Activated T-cell treated with anti-CD3 and anti-CD28 coated beads, Interleukin-2, amount 50 U/mL, for 72 hours (primary cell): Measurements from ENCODE around the gene SUV39H2. TPM values are rescaled to one million over a fixed set of nuclear protein-coding genes. Genes with fewer than 3 reads are reported as not detected.
A peak's percentile ranks its signal among the peaks of the same experiment; 100 is the strongest.
"Not testable (repeated sequence)": the region's sequence is repeated elsewhere in the genome, so short reads cannot be mapped to it uniquely, and the experiment has no call there.

ENCODE experiments used
- ATAC-seq, 2 donors: fragments of 150-1000 bp; cut with Tn5 transposase; replicated peaks in 1 of 2; 2 replicates each; pipeline ENCODE4 v1.10.0; 2021; ENCODE audit warnings: moderate library complexity in 2 of 2, mild to moderate bottlenecking in 1 of 2
- DNase-seq, 2 donors: peaks; one replicate each; pipeline ENCODE4 v3.0.0; 2021 to 2022; ENCODE audit warnings: mixed read lengths in 1 of 2
- H3K27ac Mint-ChIP-seq: one replicate; pipeline ENCODE4 v1.8.0; 2022; ENCODE audit warnings: mild to moderate bottlenecking, moderate library complexity, mixed read lengths
- H3K27me3 Mint-ChIP-seq: one replicate; pipeline ENCODE4 v1.8.0; 2022; ENCODE audit warnings: low read depth, mixed read lengths
- H3K36me3 Mint-ChIP-seq, 2 donors: one replicate each; pipeline ENCODE4 v1.8.0; 2022; ENCODE audit warnings: mixed read lengths in 2 of 2, mild to moderate bottlenecking in 1 of 2; ENCODE audit not compliant: insufficient read depth in 2 of 2
- H3K4me1 Mint-ChIP-seq: one replicate; pipeline ENCODE4 v1.8.0; 2022; ENCODE audit warnings: low read depth, mixed read lengths
- H3K4me3 Mint-ChIP-seq, 2 donors: one replicate each; pipeline ENCODE4 v1.8.0; 2022; ENCODE audit warnings: mild to moderate bottlenecking in 2 of 2, mixed read lengths in 2 of 2, moderate library complexity in 2 of 2
- H3K9me3 Mint-ChIP-seq, 2 donors: one replicate each; pipeline ENCODE4 v1.8.0; 2022; ENCODE audit warnings: mixed read lengths in 2 of 2
- total RNA-seq, 2 donors: library from RNA; stranded (reverse); gene quantifications; one replicate each; pipeline ENCODE4 v1.2.3, GENCODE V29; 2022

The SUV39H2 gene
- total RNA-seq, 2 donors from 2014 or later, result 16.9 to 18.5 TPM

DNA sequence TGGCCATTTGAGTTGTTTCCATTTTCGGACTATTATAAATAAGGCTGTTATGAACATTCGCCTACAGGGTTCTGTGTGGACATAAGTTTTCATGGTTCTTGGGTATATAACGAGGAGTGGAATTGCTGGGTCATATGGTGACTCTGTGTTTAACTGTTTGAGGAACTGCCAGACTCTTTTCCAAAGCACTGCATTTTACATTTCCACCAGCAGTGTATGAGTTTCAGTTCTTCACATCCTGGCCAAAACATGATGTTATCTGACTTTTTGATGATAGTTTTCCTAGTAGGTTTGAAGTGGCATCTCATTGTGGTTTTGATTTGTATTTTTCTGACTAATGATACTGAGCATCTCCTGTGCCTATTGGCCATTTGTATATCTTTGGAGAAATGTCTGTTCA lies 5.4 kb downstream of the SUV39H2 start:
- Mint-ChIP-seq H3K36me3 (peaks cover 6 to 7% of the 10 kb centered on the region in 2 donors), H3K9me3 (no peaks in the 10 kb centered on the region), H3K4me1 (peaks cover 30% of the 10 kb centered on the region), H3K4me3 (peak overlapping the region in 1 of 2 donors; percentile 21), H3K27me3 (no peaks in the 10 kb centered on the region), H3K27ac (no peak overlapping the region)
- ATAC-seq (peak; percentile 54 to 57), DNase-seq (no peak)

- DNase-seq (no peak), ATAC-seq (no peak)
- no peaks in the 10 kb centered on the region for H3K27me3 Mint-ChIP-seq
- no peaks in the 10 kb centered on the region for H3K36me3 Mint-ChIP-seq
- H3K9me3 Mint-ChIP-seq, result no peaks in the 10 kb centered on the region
- no peak overlapping the region for H3K27ac Mint-ChIP-seq
- H3K4me3 Mint-ChIP-seq, result peak overlapping the region in 1 of 2 donors; percentile 19
- H3K4me1 Mint-ChIP-seq, result no peaks in the 10 kb centered on the region
Observed at GRCh38 chr10:14889318-14889717, 10.7 kb downstream of the SUV39H2 start.

DNA sequence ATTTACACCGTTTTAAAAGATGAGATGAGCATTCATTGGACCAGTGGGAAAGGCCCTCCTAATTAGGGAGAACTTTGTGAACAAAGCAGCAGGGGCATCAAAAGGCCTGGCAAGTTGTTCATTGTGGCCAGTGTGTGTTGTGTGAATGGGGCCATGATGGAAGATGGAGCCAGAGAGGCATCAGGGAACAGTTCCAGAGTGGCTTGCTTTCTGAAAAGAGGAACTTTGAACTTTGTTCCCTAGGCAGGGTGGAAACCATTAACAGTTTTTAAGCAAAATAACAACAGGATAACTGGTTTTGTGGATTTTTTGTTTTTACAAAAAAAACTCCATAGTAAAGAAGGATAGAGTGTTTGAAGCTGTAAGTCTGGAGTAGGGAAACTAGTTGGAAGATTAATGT lies 12.5 kb downstream of the SUV39H2 start:
- Mint-ChIP-seq H3K4me1 (no peaks in the 10 kb centered on the region), H3K36me3 (peaks cover 0 to under 1% of the 10 kb centered on the region in 2 donors), H3K27ac (no peak overlapping the region), H3K27me3 (no peaks in the 10 kb centered on the region), H3K4me3 (no peak overlapping the region), H3K9me3 (no peaks in the 10 kb centered on the region)
- DNase-seq (no peak), ATAC-seq (no peak)

GRCh38 chr10:14904316-14904732 lies 25.7 kb downstream of the SUV39H2 start:
- Mint-ChIP-seq H3K27ac (no peak overlapping the region), H3K9me3 (peaks cover 0 to 4% of the 10 kb centered on the region in 2 donors), H3K4me3 (no peak overlapping the region), H3K36me3 (peaks cover 12 to 21% of the 10 kb centered on the region in 2 donors), H3K27me3 (no peaks in the 10 kb centered on the region), H3K4me1 (peaks cover 10% of the 10 kb centered on the region)
- peak in 1 of 2 donors; percentile 11 for DNase-seq
- peak; percentile 48 to 57 for ATAC-seq

DNA sequence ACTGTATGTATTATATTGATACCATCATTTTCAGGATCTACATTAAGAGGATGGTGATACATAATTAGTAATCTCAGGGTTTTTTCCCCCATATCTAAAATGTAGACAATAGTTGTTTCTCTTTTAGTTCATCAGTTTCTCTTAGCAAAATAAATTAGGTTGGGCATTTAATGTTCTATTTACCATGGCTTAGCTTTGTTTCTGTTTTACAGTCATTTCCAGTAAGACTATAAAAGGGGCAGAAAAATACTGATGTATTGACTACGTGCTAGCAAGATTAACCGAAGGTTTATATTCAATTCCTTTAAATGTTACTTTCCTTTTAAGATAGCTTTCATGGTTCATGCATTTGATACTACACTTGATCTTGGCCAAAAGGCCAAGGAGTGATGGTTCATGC lies 26.2 kb downstream of the SUV39H2 start:
- Mint-ChIP-seq H3K36me3 (peaks cover 12 to 22% of the 10 kb centered on the region in 2 donors), H3K27ac (no peak overlapping the region), H3K4me1 (peaks cover 10% of the 10 kb centered on the region), H3K9me3 (peaks cover 0 to 4% of the 10 kb centered on the region in 2 donors), H3K27me3 (no peaks in the 10 kb centered on the region), H3K4me3 (no peak overlapping the region)
- ATAC-seq, result no peak
- DNase-seq, result no peak

DNA sequence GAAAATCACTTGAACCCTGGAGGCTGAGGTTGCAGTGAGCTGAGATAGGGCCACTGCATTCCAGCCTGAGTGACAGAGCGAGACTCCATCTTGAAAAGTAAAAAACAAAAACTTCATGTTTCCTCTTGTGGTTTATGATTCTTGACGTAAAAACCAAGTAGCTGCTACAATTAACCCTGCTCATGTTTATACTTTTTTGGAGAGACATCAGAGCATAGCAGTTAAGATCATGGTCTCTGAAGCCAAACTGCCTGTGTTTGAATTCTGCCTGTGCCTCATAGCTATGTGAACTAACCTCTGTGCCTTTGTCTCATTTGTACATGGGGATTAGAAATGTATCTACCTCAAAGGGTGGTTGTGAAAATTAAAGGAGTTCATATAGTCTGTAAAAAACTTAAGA lies 27.2 kb downstream of the SUV39H2 start:
- Mint-ChIP-seq H3K4me1 (peaks cover 17% of the 10 kb centered on the region), H3K9me3 (peaks cover 0 to 4% of the 10 kb centered on the region in 2 donors), H3K4me3 (no peak overlapping the region), H3K36me3 (peaks cover 19 to 28% of the 10 kb centered on the region in 2 donors), H3K27ac (peak overlapping the region; percentile 19), H3K27me3 (no peaks in the 10 kb centered on the region)
- ATAC-seq, result no peak
- no peak for DNase-seq

DNA sequence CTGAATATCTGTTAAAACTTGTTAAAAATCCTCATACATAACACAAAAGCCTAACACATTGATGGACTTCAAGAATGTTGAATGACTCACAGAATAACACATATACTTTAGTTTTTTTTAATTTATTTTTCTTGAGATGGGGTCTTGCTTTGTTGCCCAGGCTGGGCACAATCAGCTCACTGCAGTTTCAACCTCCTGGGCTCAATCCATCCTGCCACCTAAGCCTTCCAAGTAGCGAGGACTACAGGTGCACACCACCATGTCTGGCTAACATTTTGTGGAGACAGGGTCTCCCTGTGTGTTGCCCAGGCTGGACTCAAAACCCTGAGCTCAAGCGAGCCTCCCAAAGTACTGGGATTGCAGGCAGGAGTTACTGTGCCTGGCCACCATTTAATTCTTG lies 28.1 kb downstream of the SUV39H2 start:
- H3K27me3 Mint-ChIP-seq, result no peaks in the 10 kb centered on the region
- H3K4me1 Mint-ChIP-seq, result peaks cover 18% of the 10 kb centered on the region
- no peak overlapping the region for H3K27ac Mint-ChIP-seq
- DNase-seq, result no peak
- no peak for ATAC-seq
- peaks cover 24 to 34% of the 10 kb centered on the region in 2 donors for H3K36me3 Mint-ChIP-seq
- peaks cover 0 to 4% of the 10 kb centered on the region in 2 donors for H3K9me3 Mint-ChIP-seq
- H3K4me3 Mint-ChIP-seq, result no peak overlapping the region

- H3K27me3 Mint-ChIP-seq, ATAC-seq, H3K4me3 Mint-ChIP-seq, DNase-seq, H3K9me3 Mint-ChIP-seq, H3K27ac Mint-ChIP-seq: not testable (repeated sequence)
- Mint-ChIP-seq H3K36me3 (peaks cover 24 to 35% of the 10 kb centered on the region in 2 donors), H3K4me1 (peaks cover 18% of the 10 kb centered on the region)
Observed at GRCh38 chr10:14907591-14907990, 28.9 kb downstream of the SUV39H2 start.

- H3K9me3 Mint-ChIP-seq, result peaks cover 0 to 4% of the 10 kb centered on the region in 2 donors
- peak overlapping the region; percentile 28 for H3K27ac Mint-ChIP-seq
- H3K27me3 Mint-ChIP-seq, result no peaks in the 10 kb centered on the region
Observed at GRCh38 chr10:14909101-14909500, 30.4 kb downstream of the SUV39H2 start.

DNA sequence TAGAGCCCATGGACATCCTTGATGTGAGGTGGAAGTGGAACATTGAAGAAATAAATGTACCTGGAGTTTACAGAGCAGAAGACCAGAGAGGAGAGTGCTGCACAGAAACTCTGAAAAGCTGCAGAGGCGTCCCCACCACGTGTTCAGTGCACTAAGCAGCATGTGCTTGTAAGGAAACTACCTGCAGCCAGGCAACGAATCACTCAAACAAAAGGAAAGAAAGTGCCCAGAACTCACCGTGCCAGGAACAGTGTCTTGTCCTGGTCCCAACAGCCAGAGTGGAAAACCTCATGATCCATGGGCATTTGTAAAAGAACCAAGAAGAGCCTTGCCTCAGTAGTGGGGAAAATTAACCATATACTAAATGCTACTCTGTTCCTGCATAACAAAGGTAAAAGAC lies 32.3 kb downstream of the SUV39H2 start:
- Mint-ChIP-seq H3K27ac (no peak overlapping the region), H3K4me3 (no peak overlapping the region), H3K9me3 (peaks cover 0 to 4% of the 10 kb centered on the region in 2 donors), H3K27me3 (no peaks in the 10 kb centered on the region), H3K4me1 (peaks cover 23% of the 10 kb centered on the region), H3K36me3 (peaks cover 32 to 58% of the 10 kb centered on the region in 2 donors)
- ATAC-seq (no peak), DNase-seq (no peak)

More at GRCh38 chr10:14909101-14909500, 30.4 kb downstream of the SUV39H2 start:
- peaks cover 18% of the 10 kb centered on the region for H3K4me1 Mint-ChIP-seq
- ATAC-seq (no peak), DNase-seq (no peak)
- H3K36me3 Mint-ChIP-seq, result peaks cover 28 to 50% of the 10 kb centered on the region in 2 donors
- no peak overlapping the region for H3K4me3 Mint-ChIP-seq

DNA sequence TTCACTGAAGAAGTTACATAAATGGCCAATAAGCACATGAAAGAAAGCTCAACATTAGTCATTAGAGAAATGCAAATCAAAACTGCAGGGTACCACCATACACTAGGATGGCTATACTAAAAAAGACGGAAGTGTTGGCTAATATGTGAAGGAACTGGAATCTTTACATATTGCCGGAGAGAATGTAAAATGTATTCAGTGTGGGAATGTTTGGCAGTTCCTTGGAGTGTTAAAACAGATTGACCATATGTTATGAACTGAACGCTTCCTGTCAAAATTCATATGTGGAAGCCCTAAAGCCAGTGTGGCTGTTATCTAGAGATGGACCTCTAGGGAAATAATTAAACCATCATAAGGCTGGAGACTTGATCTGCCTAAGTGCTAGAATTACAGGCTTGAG lies 33.1 kb downstream of the SUV39H2 start:
- Mint-ChIP-seq H3K4me1 (peaks cover 25% of the 10 kb centered on the region), H3K27ac (no peak overlapping the region), H3K27me3 (no peaks in the 10 kb centered on the region), H3K9me3 (peaks cover 0 to 4% of the 10 kb centered on the region in 2 donors), H3K36me3 (peaks cover 34 to 62% of the 10 kb centered on the region in 2 donors), H3K4me3 (no peak overlapping the region)
- DNase-seq (no peak), ATAC-seq (no peak)

DNA sequence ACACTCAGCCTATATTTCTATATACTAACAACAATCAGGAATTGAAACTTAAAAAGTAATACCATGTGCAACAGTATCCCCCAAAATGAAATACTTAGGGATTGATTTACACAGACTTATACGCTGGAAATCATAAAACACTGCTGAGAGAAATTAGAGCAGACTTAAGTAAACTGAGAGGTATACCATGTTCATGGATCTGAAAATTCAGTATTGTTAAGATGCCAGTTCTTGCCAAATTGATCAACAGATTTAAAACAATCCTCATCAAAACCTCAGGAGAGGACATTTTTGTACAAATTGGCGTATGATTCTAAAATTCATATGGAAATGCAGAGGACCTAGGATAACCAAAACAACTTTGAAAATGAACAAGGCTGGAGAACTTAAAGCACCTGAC lies 37.9 kb downstream of the SUV39H2 start:
- Mint-ChIP-seq H3K27ac (no peak overlapping the region), H3K4me3 (no peak overlapping the region), H3K36me3 (peaks cover 36 to 73% of the 10 kb centered on the region in 2 donors), H3K9me3 (peaks cover 0 to 2% of the 10 kb centered on the region in 2 donors), H3K27me3 (no peaks in the 10 kb centered on the region), H3K4me1 (peaks cover 16% of the 10 kb centered on the region)
- ATAC-seq (no peak), DNase-seq (no peak)

GRCh38 chr10:14917827-14918226 lies 39.2 kb downstream of the SUV39H2 start:
- Mint-ChIP-seq H3K9me3 (peaks cover 0 to 2% of the 10 kb centered on the region in 2 donors), H3K4me3 (no peak overlapping the region), H3K4me1 (peaks cover 16% of the 10 kb centered on the region), H3K27me3 (no peaks in the 10 kb centered on the region), H3K36me3 (peaks cover 37 to 75% of the 10 kb centered on the region in 2 donors), H3K27ac (no peak overlapping the region)
- DNase-seq, result no peak
- ATAC-seq, result no peak

DNA sequence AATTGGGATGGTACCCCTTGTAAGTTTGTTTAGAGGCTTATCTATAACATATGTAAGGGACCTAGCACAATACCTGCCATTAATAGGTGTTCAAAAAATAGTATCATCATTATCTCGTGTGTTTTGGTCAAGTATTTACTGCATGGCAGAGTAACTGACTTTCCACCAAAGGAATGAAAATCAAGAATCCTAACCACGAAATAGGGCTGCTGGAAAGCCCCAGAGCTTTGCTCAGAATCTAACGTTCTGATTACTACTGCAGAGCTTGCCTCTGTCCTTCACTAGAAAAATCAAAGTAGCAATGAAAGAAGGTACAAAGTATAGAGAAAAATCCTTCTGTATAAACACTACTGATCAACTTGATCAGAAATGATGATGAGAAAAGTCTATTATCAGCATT lies 40.3 kb downstream of the SUV39H2 start:
- Mint-ChIP-seq H3K36me3 (peaks cover 36 to 64% of the 10 kb centered on the region in 2 donors), H3K4me3 (no peak overlapping the region), H3K27me3 (no peaks in the 10 kb centered on the region), H3K4me1 (peaks cover 16% of the 10 kb centered on the region), H3K27ac (no peak overlapping the region), H3K9me3 (peaks cover 0 to 2% of the 10 kb centered on the region in 2 donors)
- no peak for DNase-seq
- ATAC-seq, result no peak
